Parathyroid adenoma (tissue), 2 donors: Measurements from ENCODE around the gene AVPR2.

Experiments
- H2AFZ ChIP-seq: fragments of 300-600 bp; sonication (generic); one replicate; pipeline ENCODE4 v1.7.0; 2017; ENCODE audit warnings: antibody characterized with exemption, mild to moderate bottlenecking
- H3K27ac ChIP-seq: fragments of 300-600 bp; sonication (generic); one replicate; pipeline ENCODE4 v1.7.0; 2017
- H3K27me3 ChIP-seq: fragments of 300-600 bp; sonication (generic); one replicate; pipeline ENCODE4 v1.7.0; 2017; ENCODE audit warnings: low read length; ENCODE audit not compliant: control insufficient read depth, insufficient read depth
- H3K36me3 ChIP-seq: fragments of 300-600 bp; sonication (generic); one replicate; pipeline ENCODE4 v1.7.0; 2017; ENCODE audit warnings: low read length; ENCODE audit not compliant: control insufficient read depth, insufficient read depth
- H3K4me1 ChIP-seq: fragments of 300-600 bp; sonication (generic); one replicate; pipeline ENCODE4 v1.7.0; 2017; ENCODE audit warnings: control low read depth
- H3K4me2 ChIP-seq: fragments of 300-600 bp; sonication (generic); one replicate; pipeline ENCODE4 v1.7.0; 2017; ENCODE audit warnings: low read length
- H3K4me3 ChIP-seq: fragments of 300-600 bp; sonication (generic); one replicate; pipeline ENCODE4 v1.7.0; 2017; ENCODE audit warnings: low read depth, low read length
- H3K79me2 ChIP-seq: fragments of 300-600 bp; sonication (generic); one replicate; pipeline ENCODE4 v1.7.0; 2017; ENCODE audit warnings: control low read depth
- H3K9ac ChIP-seq: fragments of 300-600 bp; sonication (generic); one replicate; pipeline ENCODE4 v1.7.0; 2017; ENCODE audit warnings: mild to moderate bottlenecking
- H3K9me3 ChIP-seq: fragments of 300-600 bp; sonication (generic); one replicate; pipeline ENCODE4 v1.7.0; 2017; ENCODE audit warnings: low read length; ENCODE audit not compliant: control insufficient read depth
- TF ChIP-seq, protein P1 (sequence below): fragments of 300-600 bp; sonication (generic); IDR thresholded peaks from one replicate; pipeline ENCODE4 v1.7.0; 2017; ENCODE audit warnings: antibody characterized with exemption, mild to moderate bottlenecking
- donor health status: primary hyperparathyroidism.

Gene AVPR2

DNA sequence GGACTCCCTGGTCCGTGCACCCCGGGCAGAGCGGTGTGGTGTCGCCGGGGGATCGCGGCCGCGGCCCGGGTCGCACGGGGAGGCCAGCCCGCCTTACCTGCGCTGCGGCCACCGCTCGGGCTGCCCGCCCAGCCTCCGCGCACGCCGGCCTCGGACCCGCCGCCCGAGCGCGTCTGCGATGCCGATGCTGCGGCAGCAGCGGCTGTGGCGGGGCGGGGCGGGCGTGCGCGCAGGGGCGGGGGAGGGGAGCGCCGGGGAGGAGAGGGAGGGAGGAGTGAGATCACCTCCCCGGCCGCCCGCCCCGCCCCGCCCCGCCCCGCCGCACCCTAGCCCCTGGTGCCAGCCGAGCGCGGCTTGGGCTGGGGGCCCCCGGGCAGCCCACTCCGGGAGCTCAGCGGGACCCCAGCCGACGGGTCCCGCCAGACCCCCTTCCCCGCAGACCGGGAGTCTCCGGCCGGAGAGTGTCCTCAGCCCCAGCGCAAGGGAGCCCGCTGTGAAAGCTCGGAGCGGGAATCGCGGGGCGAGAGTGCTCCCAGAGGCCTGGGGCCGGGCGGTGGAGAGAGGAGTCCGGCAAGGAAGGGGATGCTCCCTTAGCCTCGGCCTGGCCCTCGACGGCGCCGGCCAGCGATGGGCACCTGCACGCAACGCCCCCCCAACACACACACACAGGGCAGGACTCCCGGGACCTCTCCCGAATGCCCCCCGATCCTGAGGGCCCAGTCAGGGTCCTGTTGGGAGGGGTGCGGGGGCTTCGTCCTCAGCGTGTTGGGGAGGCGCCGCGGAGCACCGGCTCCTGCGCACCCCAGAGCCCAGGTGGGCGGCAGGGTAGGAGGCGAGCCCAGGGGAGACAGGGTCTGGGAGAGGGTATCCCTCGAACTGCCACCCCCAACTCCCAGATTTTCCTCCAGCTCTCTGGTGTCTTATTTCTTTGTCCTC, 18.2 kb upstream of the AVPR2 start, which contains the start of gene L1CAM:
L1CAM (minus strand) TSS at position 206 of the 936 bp plus-strand sequence. CDS start 10,337 bp downstream, outside the sequence.
- H3K79me2 ChIP-seq = no peaks in the 10 kb centered on the region
- no peaks in the 10 kb centered on the region for H3K4me1 ChIP-seq
- H3K4me2 ChIP-seq = no peak within 1 kb of the TSS
- H3K9ac ChIP-seq = no peak within 1 kb of the TSS
- H3K4me3 ChIP-seq = no peak within 1 kb of the TSS
- no peaks in the 10 kb centered on the region for H3K9me3 ChIP-seq
- TF ChIP-seq, protein P1, sequence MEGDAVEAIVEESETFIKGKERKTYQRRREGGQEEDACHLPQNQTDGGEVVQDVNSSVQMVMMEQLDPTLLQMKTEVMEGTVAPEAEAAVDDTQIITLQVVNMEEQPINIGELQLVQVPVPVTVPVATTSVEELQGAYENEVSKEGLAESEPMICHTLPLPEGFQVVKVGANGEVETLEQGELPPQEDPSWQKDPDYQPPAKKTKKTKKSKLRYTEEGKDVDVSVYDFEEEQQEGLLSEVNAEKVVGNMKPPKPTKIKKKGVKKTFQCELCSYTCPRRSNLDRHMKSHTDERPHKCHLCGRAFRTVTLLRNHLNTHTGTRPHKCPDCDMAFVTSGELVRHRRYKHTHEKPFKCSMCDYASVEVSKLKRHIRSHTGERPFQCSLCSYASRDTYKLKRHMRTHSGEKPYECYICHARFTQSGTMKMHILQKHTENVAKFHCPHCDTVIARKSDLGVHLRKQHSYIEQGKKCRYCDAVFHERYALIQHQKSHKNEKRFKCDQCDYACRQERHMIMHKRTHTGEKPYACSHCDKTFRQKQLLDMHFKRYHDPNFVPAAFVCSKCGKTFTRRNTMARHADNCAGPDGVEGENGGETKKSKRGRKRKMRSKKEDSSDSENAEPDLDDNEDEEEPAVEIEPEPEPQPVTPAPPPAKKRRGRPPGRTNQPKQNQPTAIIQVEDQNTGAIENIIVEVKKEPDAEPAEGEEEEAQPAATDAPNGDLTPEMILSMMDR = no peak
- peak within 1 kb of the TSS; percentile 64 for H2AFZ ChIP-seq
- H3K27me3 ChIP-seq = peaks cover 3% of the 10 kb centered on the region
- H3K36me3 ChIP-seq = no peaks in the 10 kb centered on the region
- H3K27ac ChIP-seq = no peak within 1 kb of the TSS

DNA sequence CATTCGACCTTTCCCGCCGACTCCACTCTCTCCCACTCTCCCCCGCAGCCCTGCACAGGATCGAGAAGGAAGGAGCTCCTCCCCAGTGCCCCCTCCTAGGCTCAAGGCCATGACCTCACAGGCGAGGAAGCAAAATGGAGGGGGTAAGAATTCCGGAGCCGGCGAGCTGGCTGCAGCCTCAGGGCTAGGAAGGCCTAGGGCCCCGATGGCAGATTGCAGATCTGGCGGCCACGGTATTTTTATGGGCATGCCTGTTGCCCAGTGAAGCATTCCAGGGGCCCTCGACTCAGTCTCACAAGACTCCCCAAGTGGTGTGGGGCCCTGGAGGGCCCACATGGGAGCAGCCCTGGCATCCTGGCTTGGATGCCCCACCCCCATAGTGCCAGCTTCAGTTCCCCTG, 17.6 kb upstream of the AVPR2 start:
- H3K9me3 ChIP-seq = no peaks in the 10 kb centered on the region
- no peaks in the 10 kb centered on the region for H3K79me2 ChIP-seq
- no peak overlapping the region for H3K27ac ChIP-seq
- no peaks in the 10 kb centered on the region for H3K36me3 ChIP-seq
- H3K27me3 ChIP-seq = peaks cover 3% of the 10 kb centered on the region
- H3K4me2 ChIP-seq = no peak overlapping the region
- TF ChIP-seq, protein P1 = no peak
- no peaks in the 10 kb centered on the region for H3K4me1 ChIP-seq
- no peak overlapping the region for H3K9ac ChIP-seq
- H2AFZ ChIP-seq = no peak overlapping the region
- H3K4me3 ChIP-seq = no peak overlapping the region

DNA sequence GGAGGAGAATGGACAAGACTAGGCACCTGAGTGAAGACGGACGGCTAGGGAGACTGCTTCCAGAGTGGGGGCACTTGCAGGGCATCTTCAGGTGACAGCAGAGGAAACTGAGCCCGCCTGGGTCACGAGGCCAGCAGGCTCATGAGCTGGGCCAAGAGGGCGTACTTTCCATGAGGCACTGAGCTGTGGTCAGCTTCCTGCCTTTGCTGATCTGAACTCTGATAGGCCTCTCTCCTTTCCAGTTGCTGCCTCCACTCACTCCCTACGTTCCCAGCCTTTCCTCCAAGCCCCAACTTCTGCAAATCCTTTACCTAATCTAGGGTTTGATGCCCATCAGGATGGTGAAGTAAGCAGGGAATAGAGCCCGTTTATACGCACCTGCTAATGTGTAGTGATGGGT, 17.1 kb upstream of the AVPR2 start:
- Histone ChIP-seq H2AFZ (no peak overlapping the region), H3K9ac (no peak overlapping the region), H3K79me2 (no peaks in the 10 kb centered on the region), H3K27me3 (peaks cover 3% of the 10 kb centered on the region), H3K27ac (no peak overlapping the region), H3K4me2 (no peak overlapping the region), H3K9me3 (no peaks in the 10 kb centered on the region), H3K4me1 (no peaks in the 10 kb centered on the region), H3K4me3 (no peak overlapping the region), H3K36me3 (no peaks in the 10 kb centered on the region)
- TF ChIP-seq, protein P1 = no peak

DNA sequence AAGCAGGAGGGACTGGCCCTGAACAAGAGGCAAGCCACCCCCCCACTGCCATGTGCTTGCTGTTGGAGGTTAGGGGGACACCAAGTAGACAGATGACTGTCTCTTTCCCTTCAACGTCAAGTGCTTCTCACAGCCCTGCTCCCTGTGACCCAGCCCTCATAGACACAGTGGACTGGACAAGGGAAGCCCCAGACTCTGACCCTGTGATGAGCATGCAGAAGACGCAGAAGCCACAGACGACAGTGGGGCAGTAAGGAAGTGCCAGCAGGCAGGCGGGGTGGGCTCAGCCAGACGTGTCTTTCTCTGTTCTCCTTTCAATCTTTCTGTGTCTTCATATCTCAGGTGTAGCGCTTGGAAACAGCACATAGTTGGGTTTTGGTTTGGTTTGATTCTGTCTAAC, 16.1 kb upstream of the AVPR2 start:
- Histone ChIP-seq H2AFZ (no peak overlapping the region), H3K4me3 (no peak overlapping the region), H3K9ac (no peak overlapping the region), H3K4me1 (no peaks in the 10 kb centered on the region), H3K9me3 (no peaks in the 10 kb centered on the region), H3K27ac (no peak overlapping the region), H3K36me3 (no peaks in the 10 kb centered on the region), H3K79me2 (no peaks in the 10 kb centered on the region), H3K27me3 (peaks cover 3% of the 10 kb centered on the region), H3K4me2 (no peak overlapping the region)
- TF ChIP-seq, protein P1 = no peak
